IPS DF 4.7 (cell line): Measurements from ENCODE around the gene COQ10A.
"Not testable (repeated sequence)": the region's sequence is repeated elsewhere in the genome, so short reads cannot be mapped to it uniquely, and the experiment has no call there.

ENCODE experiments used
- DNase-seq: peaks from one replicate; pipeline ENCODE4 v3.0.0-alpha.2; 2013; ENCODE audit warnings: low spot score; ENCODE audit errors: extremely low read depth

The COQ10A gene

GRCh38 chr12:56242986-56243385, 23.8 kb upstream of the COQ10A start:
- DNase-seq, result no peak

- no peak for DNase-seq
Measured at GRCh38 chr12:56243731-56244181, 23.0 kb upstream of the COQ10A start.

GRCh38 chr12:56244494-56244893, 22.2 kb upstream of the COQ10A start:
- DNase-seq, result no peak

- DNase-seq, result no peak
Measured at GRCh38 chr12:56247923-56248322, 18.8 kb upstream of the COQ10A start.

- no peak for DNase-seq
Measured at GRCh38 chr12:56248711-56249110, 18.0 kb upstream of the COQ10A start.

- DNase-seq, result no peak
Measured at GRCh38 chr12:56252649-56253048, 14.1 kb upstream of the COQ10A start.

- DNase-seq, result no peak
Measured at GRCh38 chr12:56253091-56253490, 13.7 kb upstream of the COQ10A start.

GRCh38 chr12:56255671-56256070, 11.1 kb upstream of the COQ10A start:
- DNase-seq, result no peak

- DNase-seq, result no peak
Measured at GRCh38 chr12:56256326-56256960, 10.3 kb upstream of the COQ10A start.

GRCh38 chr12:56257071-56257470, 9.7 kb upstream of the COQ10A start:
- no peak for DNase-seq

- DNase-seq, result no peak
Measured at GRCh38 chr12:56257491-56258067, 9.2 kb upstream of the COQ10A start.

GRCh38 chr12:56258068-56258819, 8.5 kb upstream of the COQ10A start, which contains the start of gene ANKRD52:
Gene ANKRD52, minus strand, starts transcription at chr12:56258384. Its CDS starts 115 bp downstream, at chr12:56258269.
- DNase-seq, result no peak

GRCh38 chr12:56258820-56259183, 7.9 kb upstream of the COQ10A start:
- DNase-seq, result no peak

GRCh38 chr12:56260380-56260779, 6.4 kb upstream of the COQ10A start:
- DNase-seq, result no peak

- DNase-seq, result no peak
Measured at GRCh38 chr12:56260921-56261320, 5.8 kb upstream of the COQ10A start.

- DNase-seq, result no peak
Measured at GRCh38 chr12:56261503-56262232, 5.1 kb upstream of the COQ10A start.

- not testable (repeated sequence) for DNase-seq
Measured at GRCh38 chr12:56262955-56263354, 3.8 kb upstream of the COQ10A start.

- not testable (repeated sequence) for DNase-seq
Measured at GRCh38 chr12:56266068-56266692, 562 bp upstream of the COQ10A start.

- no peak for DNase-seq
Measured at GRCh38 chr12:56267443-56268071, 815 bp downstream of the COQ10A start.

GRCh38 chr12:56271031-56271430, 4.3 kb downstream of the COQ10A start:
- DNase-seq, result no peak

GRCh38 chr12:56272468-56272867, 5.7 kb downstream of the COQ10A start:
- DNase-seq, result not testable (repeated sequence)
